Endothelial cell of umbilical vein (primary cell): ENCODE data around the gene C21orf58. TPM values are rescaled to one million over a fixed set of nuclear protein-coding genes. Genes with fewer than 3 reads are reported as not detected.

Source experiments
- BruUV-seq: library from RNA; stranded (reverse); fragments of 400-500 nt; replicated peaks from 2 replicates; lab custom pipeline; 2021; lab: Mats Ljungman, UMichigan
- CTCF ChIA-PET: fragments of 300-600, 350-600 bp; sonication (Branson Sonifier 250); formaldehyde crosslinking; loops from one replicate; lab custom pipeline; 2021; ENCODE audit warnings: antibody characterized with exemption, inconsistent platforms; lab: Charles Lee
- POLR2A ChIA-PET: fragments of 300-600, 350-600 bp; sonication (Branson Sonifier 250); formaldehyde crosslinking; loops from one replicate; lab custom pipeline; 2021; ENCODE audit warnings: antibody characterized with exemption, inconsistent platforms; lab: Charles Lee
- DNase-seq: peaks from one replicate; pipeline ENCODE4 v3.0.0-alpha.2; 2011; ENCODE audit warnings: low read depth, low spot score
- FAIRE-seq: peaks from 2 replicates; lab custom pipeline; 2011; peaks lifted over from hg19 to GRCh38; lab: Jason Lieb, UNC
- H2AFZ ChIP-seq: 2 replicates; pipeline ENCODE4 v1.6.0; 2012; ENCODE audit warnings: low read depth, low read length, control low read depth, inconsistent platforms
- H3K27ac ChIP-seq: 2 replicates; pipeline ENCODE4 v1.5.1; 2011; ENCODE audit warnings: low read depth, mild to moderate bottlenecking, control low read depth, low read length, moderate library complexity; ENCODE audit not compliant: insufficient read depth
- H3K27me3 ChIP-seq, 2 experiments: 2 replicates each; pipeline versions ENCODE4 v1.6.0 to v1.6.1; 2011; ENCODE audit warnings: low read length in 2 of 2, mixed read lengths in 1 of 2; ENCODE audit not compliant: control insufficient read depth in 2 of 2, insufficient read depth in 2 of 2
- H3K36me3 ChIP-seq, 2 experiments: 2 replicates in 1 of 2; 3 replicates in 1 of 2; pipeline ENCODE4 v1.5.1; 2011; ENCODE audit warnings: low read length in 2 of 2, mild to moderate bottlenecking in 1 of 2, moderate library complexity in 1 of 2; ENCODE audit not compliant: control insufficient read depth in 2 of 2, insufficient read depth in 2 of 2; ENCODE audit errors: extremely low read depth in 1 of 2
- H3K4me1 ChIP-seq: 3 replicates; pipeline ENCODE4 v1.5.1; 2011; ENCODE audit warnings: mild to moderate bottlenecking, low read length; ENCODE audit not compliant: control insufficient read depth, insufficient read depth; ENCODE audit errors: extremely low read depth
- H3K4me2 ChIP-seq: 2 replicates; pipeline ENCODE4 v1.6.1; 2011; ENCODE audit warnings: low read length, control low read depth, mixed read lengths; ENCODE audit not compliant: insufficient read depth
- H3K4me3 ChIP-seq, 3 experiments: fragments of 200-600 bp in 1 of 3; sonication (generic), shearing (Covaris generic) in 1 of 3; replicated peaks in 1 of 3; 2 replicates each; pipeline ENCODE4 v1.5.1; 2011 to 2016; ENCODE audit warnings: control low read depth in 3 of 3, low read length in 3 of 3, mild to moderate bottlenecking in 2 of 3, inconsistent platforms in 1 of 3, low read depth in 1 of 3, moderate library complexity in 1 of 3; ENCODE audit not compliant: insufficient read depth in 1 of 3
- H3K79me2 ChIP-seq: 2 replicates; pipeline ENCODE4 v1.6.0; 2012; ENCODE audit warnings: low read length, inconsistent platforms; ENCODE audit not compliant: control insufficient read depth, insufficient read depth
- H3K9ac ChIP-seq: replicated peaks from 2 replicates; pipeline ENCODE3; 2011; ENCODE audit warnings: low read length, control low read depth; ENCODE audit not compliant: insufficient read depth; ENCODE audit errors: extremely low read depth
- H3K9me1 ChIP-seq: replicated peaks from 3 replicates; pipeline ENCODE4 v1.6.0; 2011; ENCODE audit warnings: mild to moderate bottlenecking, low read length; ENCODE audit not compliant: control insufficient read depth, insufficient read depth; ENCODE audit errors: extremely low read depth
- H3K9me3 ChIP-seq: replicated peaks from 2 replicates; pipeline ENCODE4 v1.5.1; 2012; ENCODE audit warnings: low read length, inconsistent platforms; ENCODE audit not compliant: control insufficient read depth, insufficient read depth
- H4K20me1 ChIP-seq: replicated peaks from 2 replicates; pipeline ENCODE3; 2011; ENCODE audit warnings: mild to moderate bottlenecking, low read length; ENCODE audit not compliant: control insufficient read depth, insufficient read depth; ENCODE audit errors: extremely low read depth
- CTCF ChIP-seq, 2 donors: IDR thresholded peaks; 1 replicate in 1 of 2; 2 replicates in 1 of 2; pipeline ENCODE4 v1.5.1; 2011; ENCODE audit warnings: low read length in 2 of 2, mild to moderate bottlenecking in 2 of 2, moderate library complexity in 2 of 2, control low read depth in 1 of 2, inconsistent platforms in 1 of 2, low read depth in 1 of 2; ENCODE audit not compliant: insufficient read depth in 1 of 2; ENCODE audit errors: extremely low read depth in 1 of 2
- EZH2 ChIP-seq: IDR thresholded peaks from 2 replicates; pipeline ENCODE4 v1.6.1; 2012; ENCODE audit warnings: borderline replicate concordance, low read depth, mild to moderate bottlenecking, moderate library complexity, low read length, inconsistent platforms; ENCODE audit not compliant: severe bottlenecking
- FOS ChIP-seq: IDR thresholded peaks from 2 replicates; pipeline ENCODE4 v1.6.1; 2011; ENCODE audit warnings: mild to moderate bottlenecking, low read length, moderate library complexity, borderline replicate concordance; ENCODE audit not compliant: insufficient read depth
- GATA2 ChIP-seq: IDR thresholded peaks from 2 replicates; pipeline ENCODE4 v1.7.0; 2011; ENCODE audit warnings: low read depth, mild to moderate bottlenecking, moderate library complexity, mixed read lengths, low read length; ENCODE audit not compliant: insufficient read length, insufficient read depth
- JUN ChIP-seq: IDR thresholded peaks from 2 replicates; pipeline ENCODE4 v1.6.1; 2011; ENCODE audit warnings: borderline replicate concordance, low read depth; ENCODE audit not compliant: insufficient read length, insufficient read depth
- MAX ChIP-seq: IDR thresholded peaks from 2 replicates; pipeline ENCODE4 v1.6.1; 2011; ENCODE audit not compliant: insufficient read depth, insufficient read length
- MYC ChIP-seq: IDR thresholded peaks from one replicate; pipeline ENCODE4 v1.6.1; 2011; ENCODE audit warnings: mild to moderate bottlenecking, low read depth, low read length
- POLR2A ChIP-seq: IDR thresholded peaks from 2 replicates; pipeline ENCODE4 v1.6.1; 2012; ENCODE audit warnings: low read depth, mild to moderate bottlenecking, control low read depth, low read length
- POLR2AphosphoS5 ChIP-seq: IDR thresholded peaks from 2 replicates; pipeline ENCODE4 v1.6.1; 2012; ENCODE audit warnings: low read depth, mild to moderate bottlenecking, control low read depth, low read length, moderate library complexity; ENCODE audit not compliant: insufficient read depth
- dilution Hi-C: fragments of 300-500 bp; cut with MboI; formaldehyde crosslinking; loops from one replicate; pipeline ENCODE4 v1.15.0; 2019; ENCODE audit warnings: low sequenced_read_pairs; ENCODE audit not compliant: extremely low pct_ligation_motif_present
- intact Hi-C: fragments of 100-400 bp; cut with micrococcal nuclease; formaldehyde crosslinking; loops from one replicate; pipeline ENCODE4 v1.10.0; 2022
- polyA plus RNA-seq, 4 experiments: library from polyadenylated mRNA; depleted of rRNA in 3 of 4; stranded (reverse) in 3 of 4; unstranded in 1 of 4; fragments of >200 nt; gene quantifications; 2 replicates each; pipeline versions ENCODE4 v1.2.1 to v1.2.3, GENCODE V29; 2011 to 2012; ENCODE audit warnings: missing spikeins in 1 of 4
- total RNA-seq: library from RNA; stranded (reverse); gene quantifications from 2 replicates; pipeline ENCODE4 v1.2.3, GENCODE V29; 2021

C21orf58 gene
- total and polyA plus RNA-seq, 2 donors (not counting 3 experiments of a cell fraction or from before 2014, with no cell fraction given): 6.0 to 24.3 TPM

GRCh38 chr21:46361935-46362334 is 38.3 kb upstream of the C21orf58 start:
- dilution Hi-C loops (no loop called here), intact Hi-C loops (no loop called here)
- no peak overlapping the region for H2AFZ ChIP-seq
- no peak for DNase-seq
- H3K27me3 ChIP-seq: no peaks in the 10 kb centered on the region
- H3K9ac ChIP-seq: no peak overlapping the region
- no peak for FAIRE-seq
- TF ChIP-seq JUN: no peak
- no peak for TF ChIP-seq EZH2
- TF ChIP-seq MYC: no peak
- no peak for TF ChIP-seq GATA2
- no peak for TF ChIP-seq CTCF (IDR thresholded peaks at IDR 0.05; ENCODE audit: extremely low read depth in 1 of 2, insufficient read depth in 1 of 2, low read depth in 1 of 2, low read length in 2 of 2)
- TF ChIP-seq POLR2AphosphoS5: no peak
- TF ChIP-seq FOS: no peak
- TF ChIP-seq MAX: no peak
- TF ChIP-seq POLR2A: no peak
- H3K4me3 ChIP-seq: no peak overlapping the region
- peaks cover 7 to 25% of the 10 kb centered on the region in 2 experiments for H3K36me3 ChIP-seq
- no peaks in the 10 kb centered on the region for H3K79me2 ChIP-seq
- H3K27ac ChIP-seq: no peak overlapping the region
- no peaks in the 10 kb centered on the region for H3K9me1 ChIP-seq
- H3K4me2 ChIP-seq: no peak overlapping the region
- no peaks in the 10 kb centered on the region for H3K9me3 ChIP-seq
- ChIA-PET POLR2A (no interaction called here), CTCF (no interaction called here)
- no peaks in the 10 kb centered on the region for H4K20me1 ChIP-seq
- no TSS peak for BruUV-seq
- H3K4me1 ChIP-seq: no peaks in the 10 kb centered on the region
